Measurements from ENCODE around the gene EMX2. TPM values are rescaled to one million over a fixed set of nuclear protein-coding genes. Genes with fewer than 3 reads are reported as not detected.

The EMX2 gene
- total RNA-seq, 1 donor from 2014 or later = 24.7 TPM

GRCh38 chr10:117509573-117509972 lies 33.0 kb upstream of the EMX2 start:
- DNase-seq (ENCODE audit: extremely low spot score, unreplicated experiment) = no peak
- Mint-ChIP-seq H3K4me3 (no peak overlapping the region), H3K9me3 (no peaks in the 10 kb centered on the region), H3K4me1 (ENCODE audit: unreplicated experiment) (peaks cover 14% of the 10 kb centered on the region), H3K36me3 (peaks cover 4% of the 10 kb centered on the region), H3K27me3 (no peaks in the 10 kb centered on the region), H3K27ac (no peak overlapping the region)
- TF ChIP-seq CTCF (conservative IDR thresholded peaks at IDR 0.05) = no peak

- Mint-ChIP-seq H3K36me3 (peaks cover 7% of the 10 kb centered on the region), H3K27me3 (no peaks in the 10 kb centered on the region), H3K27ac (no peak overlapping the region), H3K9me3 (no peaks in the 10 kb centered on the region), H3K4me3 (no peak overlapping the region), H3K4me1 (ENCODE audit: unreplicated experiment) (peaks cover 5% of the 10 kb centered on the region)
- no peak for DNase-seq (ENCODE audit: extremely low spot score, unreplicated experiment)
- no peak for TF ChIP-seq CTCF (conservative IDR thresholded peaks at IDR 0.05)
Measured at GRCh38 chr10:117511601-117512390, 30.8 kb upstream of the EMX2 start.

- peaks cover 10% of the 10 kb centered on the region for H3K36me3 Mint-ChIP-seq
- H3K4me3 Mint-ChIP-seq = no peak overlapping the region
- no peaks in the 10 kb centered on the region for H3K27me3 Mint-ChIP-seq
- DNase-seq (ENCODE audit: extremely low spot score, unreplicated experiment) = no peak
- no peak overlapping the region for H3K27ac Mint-ChIP-seq
- H3K9me3 Mint-ChIP-seq = no peaks in the 10 kb centered on the region
- peaks cover 5% of the 10 kb centered on the region for H3K4me1 Mint-ChIP-seq (ENCODE audit: unreplicated experiment)
- no peak for TF ChIP-seq CTCF (conservative IDR thresholded peaks at IDR 0.05)
Measured at GRCh38 chr10:117514971-117515370, 27.6 kb upstream of the EMX2 start.

GRCh38 chr10:117516681-117517080 lies 25.9 kb upstream of the EMX2 start:
- Mint-ChIP-seq H3K27me3 (no peaks in the 10 kb centered on the region), H3K9me3 (no peaks in the 10 kb centered on the region), H3K4me1 (ENCODE audit: unreplicated experiment) (peaks cover 8% of the 10 kb centered on the region), H3K27ac (no peak overlapping the region), H3K36me3 (peaks cover 6% of the 10 kb centered on the region), H3K4me3 (no peak overlapping the region)
- no peak for TF ChIP-seq CTCF (conservative IDR thresholded peaks at IDR 0.05)
- no peak for DNase-seq (ENCODE audit: extremely low spot score, unreplicated experiment)

- H3K4me1 Mint-ChIP-seq (ENCODE audit: unreplicated experiment) = peaks cover 8% of the 10 kb centered on the region
- H3K27me3 Mint-ChIP-seq = no peaks in the 10 kb centered on the region
Measured at GRCh38 chr10:117518246-117518645, 24.3 kb upstream of the EMX2 start.

More at GRCh38 chr10:117518246-117518645, 24.3 kb upstream of the EMX2 start:
- no peak overlapping the region for H3K27ac Mint-ChIP-seq
- peaks cover 6% of the 10 kb centered on the region for H3K36me3 Mint-ChIP-seq
- no peak for TF ChIP-seq CTCF (conservative IDR thresholded peaks at IDR 0.05)
- H3K9me3 Mint-ChIP-seq = no peaks in the 10 kb centered on the region
- no peak for DNase-seq (ENCODE audit: extremely low spot score, unreplicated experiment)
- no peak overlapping the region for H3K4me3 Mint-ChIP-seq

Data from type B pancreatic cell (in vitro differentiated cells).